Activated CD8-positive, alpha-beta memory T cell treated with anti-CD3 and anti-CD28 coated beads, Interleukin-2, amount 50 U/mL, for 24 hours (primary cell): ENCODE data around the gene CSTA.
"Not testable (repeated sequence)": the region's sequence is repeated elsewhere in the genome, so short reads cannot be mapped to it uniquely, and the experiment has no call there.

ENCODE experiments used
- DNase-seq: peaks from one replicate; pipeline ENCODE4 v3.0.0-alpha.2; 2020; ENCODE audit errors: extremely low read depth

Gene CSTA

GRCh38 chr3:122322095-122323075 is 2.7 kb upstream of the CSTA start:
- peak; percentile 2 for DNase-seq

DNA sequence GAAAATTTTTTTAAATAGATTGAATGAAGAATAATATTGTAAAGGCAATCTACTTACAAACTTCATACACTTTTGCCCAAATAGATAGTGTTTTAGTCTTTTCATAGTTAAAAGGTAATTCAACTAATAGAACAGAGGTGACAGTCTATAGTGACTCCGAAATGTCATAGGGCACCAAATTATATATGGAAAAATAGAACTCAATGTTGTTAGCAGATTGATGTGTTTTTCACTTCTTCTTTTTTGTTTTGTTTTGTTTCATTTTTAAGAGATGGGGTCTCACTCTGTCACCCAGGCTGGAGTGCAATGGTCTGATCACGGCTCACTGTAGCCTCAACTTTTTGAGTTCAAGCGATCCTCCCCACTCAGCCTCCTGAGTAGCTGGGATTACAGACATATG is 721 bp downstream of the CSTA start:
- no peak for DNase-seq

DNA sequence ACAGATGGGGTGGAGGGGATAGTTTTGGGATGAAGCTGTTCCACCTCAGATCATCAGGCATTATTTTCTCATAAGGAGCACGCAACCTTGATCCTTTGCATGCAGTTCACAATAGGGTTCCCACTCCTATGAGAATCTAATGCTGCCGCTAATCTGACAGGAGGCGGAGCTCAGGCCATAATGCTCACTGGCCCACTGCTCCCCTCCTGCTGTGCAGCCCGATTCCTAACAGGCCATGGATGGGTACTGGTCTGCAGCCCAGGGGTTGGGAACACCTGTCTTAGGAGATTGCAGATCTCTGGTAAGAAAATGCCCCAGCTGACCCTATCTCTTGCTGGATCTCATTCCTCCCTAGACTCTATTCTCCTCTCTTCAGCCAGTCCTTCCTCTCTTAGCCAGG is 6.8 kb downstream of the CSTA start:
- DNase-seq, result no peak

DNA sequence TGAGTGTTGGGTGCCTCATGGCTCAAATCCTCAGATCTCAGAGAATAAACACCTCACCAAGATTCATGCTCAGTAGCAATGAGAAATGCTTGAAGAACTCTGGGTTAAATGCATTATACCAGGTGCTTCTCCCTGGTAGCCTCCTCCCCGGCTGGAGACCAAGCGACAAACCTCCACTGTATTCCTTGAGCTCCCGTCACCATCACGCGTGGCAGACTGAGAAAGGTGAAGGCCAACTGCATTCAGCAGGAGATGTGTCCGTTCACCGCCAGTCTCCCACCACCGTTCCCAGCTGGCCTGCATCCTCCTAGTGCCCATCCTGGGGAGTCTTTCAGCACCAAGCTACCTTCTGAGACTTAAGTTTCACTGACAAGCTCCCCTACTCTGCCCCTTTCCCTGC is 7.5 kb downstream of the CSTA start:
- DNase-seq, result no peak

DNA sequence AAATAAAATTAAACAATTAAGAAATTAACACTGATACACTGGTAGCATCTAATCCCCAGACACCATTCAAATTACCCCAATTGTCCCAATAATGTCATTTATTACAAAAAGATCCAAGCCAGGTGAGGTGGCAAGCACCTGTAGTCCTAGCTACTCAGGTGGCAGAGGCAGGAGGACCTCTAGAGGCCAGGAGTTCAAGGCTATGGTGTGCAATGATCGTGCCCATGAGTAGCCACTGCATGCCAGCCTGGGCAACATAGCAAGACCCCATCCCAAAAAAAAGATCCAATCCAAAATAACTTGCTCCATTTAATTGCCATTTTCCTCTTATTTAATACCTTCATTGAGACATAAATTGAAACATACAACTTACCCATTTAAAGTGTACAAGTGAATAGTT is 17.8 kb downstream of the CSTA start:
- no peak for DNase-seq

DNA sequence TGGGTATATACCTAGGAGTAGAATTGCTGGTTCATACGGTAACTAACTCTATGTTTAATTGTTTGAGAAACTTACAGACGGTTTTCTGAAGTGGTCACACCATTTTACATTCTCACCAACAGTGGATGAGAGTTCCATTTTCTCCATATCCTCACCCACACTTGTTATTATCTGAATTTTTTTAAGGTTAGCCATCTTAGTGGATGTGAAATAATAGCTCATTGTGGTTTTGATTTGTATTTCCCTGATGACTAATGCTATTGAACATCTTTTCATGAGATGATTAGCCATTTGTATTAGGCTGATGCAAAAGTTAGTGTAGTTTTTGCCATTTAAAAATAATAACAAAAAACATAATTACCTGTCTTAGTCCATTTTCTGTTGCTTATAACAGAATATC is 18.6 kb downstream of the CSTA start:
- DNase-seq, result no peak

GRCh38 chr3:122349171-122349570 is 24.1 kb downstream of the CSTA start:
- DNase-seq, result no peak

GRCh38 chr3:122350814-122351418 is 25.9 kb downstream of the CSTA start:
- no peak for DNase-seq

GRCh38 chr3:122351612-122352011 is 26.6 kb downstream of the CSTA start:
- no peak for DNase-seq

GRCh38 chr3:122353215-122353614 is 28.2 kb downstream of the CSTA start:
- no peak for DNase-seq

DNA sequence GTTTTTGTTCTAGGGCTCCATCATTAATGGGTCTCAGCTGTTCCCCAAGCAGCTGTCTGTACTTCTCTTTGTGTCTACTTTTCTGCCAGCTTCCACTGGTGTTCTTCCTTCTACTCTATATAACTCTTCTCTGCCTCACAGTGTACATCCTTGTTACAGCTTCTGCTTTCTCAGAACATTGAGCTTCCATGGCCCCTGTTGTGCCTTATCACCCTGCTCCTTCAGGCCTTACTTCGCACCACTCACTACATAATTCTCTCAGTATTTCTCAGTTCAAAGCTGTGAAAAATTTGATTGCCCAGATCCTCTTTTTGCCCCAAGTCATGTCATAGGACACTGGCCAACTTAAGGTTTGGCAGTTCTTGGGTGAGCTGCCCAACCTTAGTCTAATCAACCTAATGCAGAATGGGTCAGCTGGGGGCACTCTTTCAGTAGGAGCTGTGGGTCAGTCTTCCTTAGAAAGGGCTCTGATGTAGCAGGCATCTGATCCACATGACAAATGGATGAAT is 28.9 kb downstream of the CSTA start:
- no peak for DNase-seq

GRCh38 chr3:122355612-122356011 is 30.6 kb downstream of the CSTA start:
- DNase-seq, result no peak

GRCh38 chr3:122356402-122356801 is 31.4 kb downstream of the CSTA start:
- no peak for DNase-seq

GRCh38 chr3:122357828-122358702 is 33.0 kb downstream of the CSTA start:
- no peak for DNase-seq

DNA sequence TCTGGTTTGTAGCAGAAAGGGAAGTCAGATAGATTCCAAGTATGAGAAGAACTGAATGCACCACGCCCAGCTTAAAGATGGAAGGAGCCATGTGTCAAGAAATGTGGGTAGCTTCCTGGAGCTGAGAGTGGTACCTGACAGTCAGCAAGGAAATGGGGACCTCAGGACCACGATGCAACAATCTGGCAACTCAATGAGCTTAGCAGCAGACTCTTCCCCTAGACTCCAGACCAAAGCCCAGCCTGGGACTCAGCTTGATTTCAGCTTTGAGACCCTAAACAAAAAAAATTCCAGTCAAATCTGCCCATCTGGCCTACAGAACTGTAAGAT is 33.6 kb downstream of the CSTA start:
- no peak for DNase-seq

GRCh38 chr3:122362026-122362425 is 37.0 kb downstream of the CSTA start:
- no peak for DNase-seq

GRCh38 chr3:122364490-122364889 is 39.4 kb downstream of the CSTA start:
- DNase-seq, result no peak

DNA sequence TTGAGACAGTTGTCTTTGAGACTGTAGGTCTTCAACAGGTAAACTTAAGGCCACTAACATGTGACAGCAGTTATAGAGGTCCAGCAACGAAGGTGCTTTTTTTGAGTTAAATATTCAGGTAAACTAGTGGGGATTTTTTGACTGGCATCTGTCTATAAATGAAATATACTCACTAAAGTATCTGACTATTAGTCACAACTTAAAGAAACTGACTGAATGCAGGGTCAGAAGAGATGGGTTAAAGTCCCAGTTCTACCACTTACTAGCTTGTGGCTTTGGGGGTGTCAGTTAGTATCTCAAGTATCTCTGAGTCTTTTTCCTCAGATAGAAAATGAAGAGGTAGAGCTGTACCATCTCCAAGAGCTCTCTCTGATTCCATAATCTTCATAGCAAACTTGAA is 40.0 kb downstream of the CSTA start:
- no peak for DNase-seq

DNA sequence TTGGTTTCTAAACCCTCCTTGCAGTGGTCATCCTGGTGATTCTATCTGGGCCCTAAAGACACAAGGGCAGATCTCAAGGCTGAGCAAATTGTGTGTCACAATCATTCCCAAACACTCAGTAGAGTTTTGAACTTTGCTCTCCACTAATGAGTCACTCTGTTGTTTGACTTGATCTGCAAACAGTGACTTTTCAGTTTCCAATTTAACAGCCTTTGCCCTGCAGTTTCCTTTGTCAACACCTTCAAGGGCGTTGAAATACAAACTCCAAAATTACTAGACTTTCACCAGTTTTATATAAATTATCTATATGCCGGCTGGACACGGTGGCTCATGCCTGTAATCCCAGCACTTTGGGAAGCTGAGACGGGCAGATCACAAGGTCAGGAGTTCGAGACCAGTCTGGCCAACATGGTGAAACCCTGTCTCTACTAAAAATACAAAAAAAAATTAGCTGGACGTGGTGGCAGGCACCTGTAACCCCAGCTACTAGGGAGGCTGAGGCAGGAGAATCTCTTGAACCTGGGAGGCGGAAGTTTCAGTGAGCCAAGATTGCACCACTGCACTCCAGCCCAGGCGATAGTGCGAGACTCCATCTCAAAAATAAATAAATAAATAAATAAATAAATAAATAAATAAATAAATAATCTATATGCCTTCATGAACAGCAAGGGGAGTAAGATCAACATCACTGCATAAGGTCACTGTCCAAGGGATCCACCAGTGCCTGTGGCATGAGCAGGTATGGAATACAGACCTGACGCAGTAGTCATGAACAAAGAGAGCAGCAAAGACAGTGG is 40.7 kb downstream of the CSTA start:
- DNase-seq, result not testable (repeated sequence)

DNA sequence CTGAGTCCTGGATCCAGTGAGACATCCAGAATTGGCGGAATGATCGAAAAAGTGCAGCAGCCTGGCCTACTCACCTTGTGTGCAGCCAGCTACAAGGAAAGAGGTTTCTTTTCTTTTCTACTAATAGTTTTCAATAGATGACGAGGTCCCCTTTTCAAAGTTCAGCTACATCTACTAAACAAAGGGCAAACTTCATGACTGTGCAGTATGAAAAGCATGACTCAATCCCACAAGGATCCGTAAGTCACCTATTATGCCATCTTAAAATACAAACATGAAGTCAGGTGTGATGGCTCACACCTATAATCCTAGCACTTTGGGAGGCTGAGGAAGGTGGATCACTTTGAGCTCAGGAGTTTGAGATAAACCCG is 41.3 kb downstream of the CSTA start:
- DNase-seq, result no peak

DNA sequence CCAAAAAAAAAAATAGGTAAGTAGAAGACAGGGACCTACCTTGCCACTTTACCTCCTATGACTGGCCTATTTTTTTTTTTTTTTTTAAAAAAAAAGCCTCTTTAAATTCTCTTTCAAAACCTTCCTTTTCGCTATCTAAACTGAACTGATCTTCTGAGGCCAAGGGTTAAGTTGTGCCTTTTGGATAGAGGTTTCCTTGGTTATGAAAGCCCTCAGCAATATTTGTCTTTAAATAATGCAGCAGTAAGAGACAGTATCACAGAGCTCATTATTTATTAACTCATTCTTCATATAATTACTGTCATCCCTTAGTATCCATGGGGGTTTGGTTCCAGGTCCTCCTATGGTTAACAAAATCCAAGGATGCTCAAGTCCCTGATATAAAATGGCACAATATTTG is 49.0 kb downstream of the CSTA start:
- no peak for DNase-seq
